WTC11 (cell line): ENCODE measurements around the gene SLC25A48.

Experiments used
- CTCF ChIP-seq: fragments of 200-600 bp; IDR thresholded peaks from 2 replicates; pipeline ENCODE4 v1.8.0; 2022; ENCODE audit warnings: antibody characterized with exemption
- KAT7 ChIP-seq: sonication (generic); formaldehyde crosslinking; IDR thresholded peaks from 2 replicates; pipeline ENCODE4 v1.8.1; 2023; ENCODE audit warnings: missing genetic modification reagents, mild to moderate bottlenecking, borderline replicate concordance
- TF ChIP-seq, protein P1 (sequence below): sonication (generic); formaldehyde crosslinking; IDR thresholded peaks from 2 replicates; pipeline ENCODE4 v1.8.1; 2023; ENCODE audit warnings: mild to moderate bottlenecking, moderate library complexity, missing genetic modification reagents
- TF ChIP-seq, protein P2 (sequence below): fragments of 250-450 bp; sonication (Bioruptor Pico); IDR thresholded peaks from 2 replicates; pipeline ENCODE4 v1.9.0; 2021; ENCODE audit warnings: moderate library complexity, mild to moderate bottlenecking, inconsistent platforms, borderline replicate concordance

DNA sequence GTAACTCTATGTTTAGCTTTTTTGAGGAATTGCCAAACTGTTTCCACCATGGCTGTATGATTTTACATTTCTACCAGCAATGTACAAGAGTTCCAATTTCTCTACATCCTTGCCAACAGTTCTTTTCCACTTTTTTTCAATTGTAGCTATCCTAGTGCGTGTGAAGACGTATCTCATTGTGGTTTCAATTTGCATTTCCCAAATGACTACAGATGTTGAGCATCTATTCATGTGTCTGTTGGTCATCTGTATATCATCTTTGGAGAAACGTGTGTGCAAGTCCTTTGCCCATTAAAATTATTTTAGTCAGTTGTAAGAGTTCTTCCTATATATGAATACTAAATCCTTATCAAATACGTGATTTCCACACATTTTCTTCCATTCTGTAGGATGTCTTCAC lies 6.5 kb downstream of the SLC25A48 start:
- TF ChIP-seq, protein P1, sequence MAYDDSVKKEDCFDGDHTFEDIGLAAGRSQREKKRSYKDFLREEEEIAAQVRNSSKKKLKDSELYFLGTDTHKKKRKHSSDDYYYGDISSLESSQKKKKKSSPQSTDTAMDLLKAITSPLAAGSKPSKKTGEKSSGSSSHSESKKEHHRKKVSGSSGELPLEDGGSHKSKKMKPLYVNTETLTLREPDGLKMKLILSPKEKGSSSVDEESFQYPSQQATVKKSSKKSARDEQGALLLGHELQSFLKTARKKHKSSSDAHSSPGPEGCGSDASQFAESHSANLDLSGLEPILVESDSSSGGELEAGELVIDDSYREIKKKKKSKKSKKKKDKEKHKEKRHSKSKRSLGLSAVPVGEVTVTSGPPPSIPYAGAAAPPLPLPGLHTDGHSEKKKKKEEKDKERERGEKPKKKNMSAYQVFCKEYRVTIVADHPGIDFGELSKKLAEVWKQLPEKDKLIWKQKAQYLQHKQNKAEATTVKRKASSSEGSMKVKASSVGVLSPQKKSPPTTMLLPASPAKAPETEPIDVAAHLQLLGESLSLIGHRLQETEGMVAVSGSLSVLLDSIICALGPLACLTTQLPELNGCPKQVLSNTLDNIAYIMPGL (CRISPR knock-in tag), result no peak
- TF ChIP-seq KAT7 (no peak), CTCF (no peak)
- TF ChIP-seq, protein P2, sequence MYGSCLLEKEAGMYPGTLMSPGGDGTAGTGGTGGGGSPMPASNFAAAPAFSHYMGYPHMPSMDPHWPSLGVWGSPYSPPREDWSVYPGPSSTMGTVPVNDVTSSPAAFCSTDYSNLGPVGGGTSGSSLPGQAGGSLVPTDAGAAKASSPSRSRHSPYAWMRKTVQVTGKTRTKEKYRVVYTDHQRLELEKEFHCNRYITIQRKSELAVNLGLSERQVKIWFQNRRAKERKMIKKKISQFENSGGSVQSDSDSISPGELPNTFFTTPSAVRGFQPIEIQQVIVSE (CRISPR knock-in tag), result no peak
